ENCODE data around the gene DUSP16.

DUSP16 gene

DNA sequence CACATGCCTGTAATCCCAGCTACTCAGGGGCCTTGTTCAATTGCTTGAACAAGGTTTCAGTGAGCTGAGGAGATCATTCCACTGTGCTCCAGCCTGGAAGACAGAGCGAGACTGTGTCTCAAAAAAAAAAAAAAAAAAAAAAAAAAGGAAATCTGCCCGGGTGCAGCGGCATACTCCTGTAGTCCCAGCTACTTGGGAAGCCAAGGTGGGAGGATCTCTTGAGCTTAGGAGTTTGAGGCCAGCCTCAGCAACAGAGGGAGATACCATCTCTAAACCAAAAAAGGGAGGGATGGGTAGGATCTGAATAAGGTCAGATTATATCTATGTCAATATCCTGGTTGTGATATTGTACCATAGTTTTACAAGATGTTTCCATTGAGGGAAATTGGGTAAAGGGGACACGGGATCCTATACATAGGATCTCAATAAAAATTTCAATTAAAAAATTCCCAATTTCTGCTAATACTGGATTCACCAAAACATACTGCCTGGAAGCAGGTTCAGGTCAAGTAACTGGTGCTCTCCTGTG is 129.4 kb downstream of the DUSP16 start:
- no peaks in the 10 kb centered on the region for H3K27me3 ChIP-seq (ENCODE audit: insufficient read depth, low read depth, severe bottlenecking)
- H3K36me3 ChIP-seq: no peaks in the 10 kb centered on the region
- TF ChIP-seq, protein P1, sequence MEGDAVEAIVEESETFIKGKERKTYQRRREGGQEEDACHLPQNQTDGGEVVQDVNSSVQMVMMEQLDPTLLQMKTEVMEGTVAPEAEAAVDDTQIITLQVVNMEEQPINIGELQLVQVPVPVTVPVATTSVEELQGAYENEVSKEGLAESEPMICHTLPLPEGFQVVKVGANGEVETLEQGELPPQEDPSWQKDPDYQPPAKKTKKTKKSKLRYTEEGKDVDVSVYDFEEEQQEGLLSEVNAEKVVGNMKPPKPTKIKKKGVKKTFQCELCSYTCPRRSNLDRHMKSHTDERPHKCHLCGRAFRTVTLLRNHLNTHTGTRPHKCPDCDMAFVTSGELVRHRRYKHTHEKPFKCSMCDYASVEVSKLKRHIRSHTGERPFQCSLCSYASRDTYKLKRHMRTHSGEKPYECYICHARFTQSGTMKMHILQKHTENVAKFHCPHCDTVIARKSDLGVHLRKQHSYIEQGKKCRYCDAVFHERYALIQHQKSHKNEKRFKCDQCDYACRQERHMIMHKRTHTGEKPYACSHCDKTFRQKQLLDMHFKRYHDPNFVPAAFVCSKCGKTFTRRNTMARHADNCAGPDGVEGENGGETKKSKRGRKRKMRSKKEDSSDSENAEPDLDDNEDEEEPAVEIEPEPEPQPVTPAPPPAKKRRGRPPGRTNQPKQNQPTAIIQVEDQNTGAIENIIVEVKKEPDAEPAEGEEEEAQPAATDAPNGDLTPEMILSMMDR (IDR thresholded peaks at IDR 0.05; ENCODE audit: low read depth, low read length): no peak
- H3K27ac ChIP-seq: no peak overlapping the region
- no peak overlapping the region for H3K4me3 ChIP-seq (ENCODE audit: low read depth, low read length)
- no peaks in the 10 kb centered on the region for H3K9me3 ChIP-seq (ENCODE audit: severe bottlenecking)
- no peak for DNase-seq

DNA sequence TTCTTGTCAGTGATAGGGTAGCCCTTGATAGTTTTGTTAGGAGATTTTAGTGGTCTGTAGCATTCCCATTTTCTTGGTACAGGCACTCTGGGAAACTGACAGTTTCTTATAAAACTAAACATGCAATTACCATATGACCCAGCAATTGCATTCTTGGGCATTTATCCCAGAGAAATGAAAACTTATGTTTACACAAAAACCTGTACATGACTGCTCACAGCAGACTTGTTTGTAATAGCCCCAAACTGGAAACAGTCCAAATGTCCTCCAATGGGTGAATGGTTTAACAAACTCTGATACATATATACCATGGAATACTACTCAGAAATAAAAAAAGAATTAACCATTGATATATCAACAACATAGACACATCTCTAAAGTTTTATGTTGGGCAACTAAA is 130.3 kb downstream of the DUSP16 start:
- DNase-seq: no peak
- Histone ChIP-seq H3K27me3 (ENCODE audit: insufficient read depth, low read depth, severe bottlenecking) (no peaks in the 10 kb centered on the region), H3K9me3 (ENCODE audit: severe bottlenecking) (no peaks in the 10 kb centered on the region), H3K27ac (no peak overlapping the region), H3K36me3 (no peaks in the 10 kb centered on the region), H3K4me3 (ENCODE audit: low read depth, low read length) (no peak overlapping the region)
- TF ChIP-seq, protein P1 (IDR thresholded peaks at IDR 0.05; ENCODE audit: low read depth, low read length): no peak

DNA sequence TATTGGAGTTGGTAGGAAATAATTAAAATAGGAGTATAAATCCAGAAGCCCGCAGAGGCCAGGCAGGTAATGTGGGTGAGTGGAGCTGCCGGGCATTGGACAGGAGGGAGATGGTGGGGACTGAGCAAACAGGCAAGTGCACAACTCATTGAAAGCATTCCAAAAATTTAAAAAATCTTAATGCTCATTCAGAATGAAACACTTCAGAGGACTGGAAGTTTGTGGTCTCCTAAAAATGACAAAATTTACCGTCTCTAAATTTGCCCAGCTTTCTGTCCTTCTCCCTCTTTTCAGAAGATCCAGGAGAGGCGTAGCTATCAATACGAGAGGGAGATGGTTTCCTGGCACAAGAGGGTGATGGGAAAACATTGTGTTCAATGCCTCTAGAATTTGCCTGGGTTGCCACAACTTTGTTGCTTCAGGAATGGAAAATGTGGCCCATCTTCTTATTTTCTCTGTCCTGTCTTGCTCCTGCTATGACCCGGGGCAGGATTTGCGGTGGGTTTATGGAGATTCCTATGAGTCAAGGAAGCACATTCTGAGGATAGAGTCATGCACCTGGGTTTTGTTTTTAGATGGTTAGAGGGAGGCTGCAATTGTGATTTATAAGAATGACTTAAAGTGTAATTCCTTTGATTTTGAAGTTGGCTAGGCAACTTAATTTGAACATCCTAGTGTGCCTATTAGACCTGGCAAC is 133.6 kb downstream of the DUSP16 start:
- H3K36me3 ChIP-seq: no peaks in the 10 kb centered on the region
- H3K27me3 ChIP-seq (ENCODE audit: insufficient read depth, low read depth, severe bottlenecking): no peaks in the 10 kb centered on the region
- H3K27ac ChIP-seq: no peak overlapping the region
- DNase-seq: no peak
- no peak overlapping the region for H3K4me3 ChIP-seq (ENCODE audit: low read depth, low read length)
- TF ChIP-seq, protein P1 (IDR thresholded peaks at IDR 0.05; ENCODE audit: low read depth, low read length): no peak
- no peaks in the 10 kb centered on the region for H3K9me3 ChIP-seq (ENCODE audit: severe bottlenecking)

DNA sequence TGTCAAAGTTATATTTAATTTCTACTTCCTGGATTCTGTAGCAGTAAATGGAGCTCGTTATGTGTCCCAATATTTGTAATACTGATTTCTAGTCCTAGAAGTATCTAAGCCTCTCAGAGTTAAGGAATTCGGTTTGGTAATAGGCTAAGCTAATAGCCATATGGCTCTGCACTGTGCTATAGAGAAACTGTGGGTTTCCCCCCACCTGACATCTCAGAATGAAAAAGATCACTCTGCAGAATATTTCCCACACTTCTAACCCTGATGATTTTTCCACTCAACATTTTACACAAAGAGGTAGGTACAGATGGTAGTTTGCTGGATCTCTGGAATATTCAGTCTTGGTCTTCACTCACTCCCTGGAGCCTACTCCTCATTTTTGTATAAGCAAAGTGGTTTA is 134.6 kb downstream of the DUSP16 start:
- Histone ChIP-seq H3K36me3 (no peaks in the 10 kb centered on the region), H3K4me3 (ENCODE audit: low read depth, low read length) (no peak overlapping the region), H3K27ac (no peak overlapping the region), H3K27me3 (ENCODE audit: insufficient read depth, low read depth, severe bottlenecking) (no peaks in the 10 kb centered on the region), H3K9me3 (ENCODE audit: severe bottlenecking) (no peaks in the 10 kb centered on the region)
- DNase-seq: no peak
- TF ChIP-seq, protein P1 (IDR thresholded peaks at IDR 0.05; ENCODE audit: low read depth, low read length): no peak

DNA sequence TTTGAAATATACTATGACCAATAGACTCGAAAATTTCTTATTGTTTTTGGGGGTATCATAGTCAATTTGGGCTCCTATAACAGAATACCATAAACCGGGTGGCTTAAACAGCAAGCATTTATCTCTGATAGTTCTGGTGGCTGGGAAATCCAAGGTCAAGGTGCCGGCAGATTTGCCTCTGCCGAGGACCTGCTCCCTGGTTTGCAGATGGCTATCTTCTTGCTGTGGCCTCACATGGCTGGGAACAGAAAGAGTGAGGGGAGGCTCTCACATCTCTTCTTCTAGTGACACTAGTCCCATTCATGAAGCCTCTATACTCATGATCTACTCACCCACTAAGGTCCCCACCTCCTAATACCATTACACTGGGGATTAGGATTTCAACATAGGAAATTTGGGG is 135.1 kb downstream of the DUSP16 start:
- H3K27ac ChIP-seq: no peak overlapping the region
- no peaks in the 10 kb centered on the region for H3K27me3 ChIP-seq (ENCODE audit: insufficient read depth, low read depth, severe bottlenecking)
- no peaks in the 10 kb centered on the region for H3K9me3 ChIP-seq (ENCODE audit: severe bottlenecking)
- DNase-seq: no peak
- no peak overlapping the region for H3K4me3 ChIP-seq (ENCODE audit: low read depth, low read length)
- H3K36me3 ChIP-seq: no peaks in the 10 kb centered on the region
- TF ChIP-seq, protein P1 (IDR thresholded peaks at IDR 0.05; ENCODE audit: low read depth, low read length): no peak

DNA sequence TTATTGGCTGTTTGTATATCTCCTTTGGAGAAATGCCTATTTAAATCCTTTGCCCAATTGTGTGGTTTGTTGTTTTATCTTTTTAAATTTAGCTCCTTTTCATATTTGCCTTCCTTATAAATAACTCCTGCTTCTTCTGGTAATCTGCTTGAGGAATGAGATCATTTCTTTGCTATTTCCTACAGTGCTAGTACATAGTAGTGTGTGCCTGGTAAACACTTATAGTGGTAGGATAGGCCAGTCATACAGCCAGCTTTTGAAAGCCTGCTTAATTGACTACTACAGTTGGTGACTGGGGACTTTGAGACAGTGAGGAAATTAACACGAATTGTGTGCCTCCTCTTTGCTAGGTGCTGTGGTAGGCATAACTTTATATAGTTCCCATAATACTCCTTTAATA is 137.0 kb downstream of the DUSP16 start:
- H3K9me3 ChIP-seq (ENCODE audit: severe bottlenecking): no peaks in the 10 kb centered on the region

More for the DNA sequence above, 137.0 kb downstream of the DUSP16 start:
- H3K27ac ChIP-seq: no peak overlapping the region
- no peaks in the 10 kb centered on the region for H3K27me3 ChIP-seq (ENCODE audit: insufficient read depth, low read depth, severe bottlenecking)
- DNase-seq: no peak
- TF ChIP-seq, protein P1 (IDR thresholded peaks at IDR 0.05; ENCODE audit: low read depth, low read length): no peak
- H3K4me3 ChIP-seq (ENCODE audit: low read depth, low read length): no peak overlapping the region
- no peaks in the 10 kb centered on the region for H3K36me3 ChIP-seq

Measured in WERI-Rb-1 (cell line).